GM21529 (cell line): ENCODE data around the gene PKP2.

Experiments used
- ATAC-seq: cut with Tn5 transposase; IDR thresholded peaks from one replicate; pipeline ENCODE4 v1.9.1; 2021; ENCODE audit not compliant: unreplicated experiment

The PKP2 gene

DNA sequence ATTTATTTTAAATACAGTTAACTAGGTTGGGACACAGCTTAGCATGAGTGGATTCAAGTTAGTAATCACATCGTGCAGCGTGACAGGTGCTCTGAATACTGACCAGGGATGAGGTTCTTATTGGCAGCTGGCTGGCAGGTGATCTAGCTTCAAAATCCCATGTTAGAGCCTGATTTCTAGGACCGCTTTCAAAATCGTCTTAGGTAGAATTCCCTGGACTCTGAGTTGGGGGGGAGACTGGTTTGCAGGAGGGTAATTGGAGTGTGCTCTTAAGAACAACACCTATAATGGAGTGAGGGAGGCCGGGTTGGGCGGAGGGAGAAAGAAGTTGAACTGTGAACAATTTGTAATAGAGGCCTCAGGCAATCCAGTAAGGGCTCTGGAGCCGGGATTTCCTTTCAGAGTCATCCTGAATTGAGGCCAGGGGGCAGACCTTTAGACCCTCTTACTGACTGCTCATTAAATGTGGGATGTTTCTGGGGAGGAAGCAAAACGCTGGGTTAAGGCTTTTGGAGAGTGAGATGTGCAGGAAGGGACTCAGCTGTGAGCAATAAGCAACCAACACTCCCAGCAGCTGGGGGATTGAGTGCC, 140.0 kb downstream of the PKP2 start:
- ATAC-seq: no peak

GRCh38 chr12:32755654-32756475, 140.7 kb downstream of the PKP2 start, which contains the start of gene YARS2:
Gene YARS2, minus strand, starts transcription at chr12:32755897. Its CDS starts 23 bp downstream, at chr12:32755874.
- peak; percentile 88 for ATAC-seq

- ATAC-seq: peak; percentile 70
These were observed 141.4 kb downstream of the PKP2 start for GRCh38 chr12:32755051-32755653.

GRCh38 chr12:32754111-32754510, 142.5 kb downstream of the PKP2 start:
- ATAC-seq: no peak

GRCh38 chr12:32753605-32754004, 143.0 kb downstream of the PKP2 start:
- ATAC-seq: no peak

DNA sequence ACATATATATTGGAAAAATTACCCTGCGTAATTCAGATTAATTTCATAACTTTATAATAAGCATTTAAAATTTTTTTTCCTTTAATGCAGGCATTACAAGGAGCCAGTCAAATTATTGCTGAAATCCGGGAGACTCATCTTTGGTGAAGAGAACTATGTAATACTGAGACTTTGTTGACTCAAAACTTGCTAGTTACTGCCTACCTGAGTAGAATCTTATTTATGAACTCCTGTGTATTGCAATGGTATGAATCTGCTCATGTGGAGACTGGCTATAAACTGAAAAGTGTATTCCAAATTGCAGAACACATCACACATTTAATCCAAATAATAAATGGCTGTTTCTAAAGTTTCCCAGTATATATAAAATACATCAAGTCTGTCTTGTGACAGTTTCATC, 153.3 kb downstream of the PKP2 start:
- no peak for ATAC-seq

GRCh38 chr12:32742133-32742532, 154.4 kb downstream of the PKP2 start:
- ATAC-seq: no peak
